Stimulated activated memory B cell treated with anti-CD40 and anti-IgM and Interleukin-4, amounts not matched to agents 10 μg/mL and 1 μg/mL and 100 μg/mL, for 72 hours (primary cell): ENCODE data around the gene KLHL6.
"Not testable (repeated sequence)": the region's sequence is repeated elsewhere in the genome, so short reads cannot be mapped to it uniquely, and the experiment has no call there.

Experiments used
- ATAC-seq: fragments of 150-1000 bp; cut with Tn5 transposase; 2 replicates; pipeline ENCODE4 v1.10.0; 2021
- H3K27ac Mint-ChIP-seq: one replicate; pipeline ENCODE4 v1.8.0; 2022; ENCODE audit warnings: mild to moderate bottlenecking, mixed read lengths
- H3K27me3 Mint-ChIP-seq: one replicate; pipeline ENCODE4 v1.8.0; 2022; ENCODE audit warnings: mixed read lengths
- H3K36me3 Mint-ChIP-seq: one replicate; pipeline ENCODE4 v1.8.0; 2022; ENCODE audit warnings: mixed read lengths
- H3K4me1 Mint-ChIP-seq: one replicate; pipeline ENCODE4 v1.8.0; 2022; ENCODE audit warnings: mixed read lengths
- H3K4me3 Mint-ChIP-seq: one replicate; pipeline ENCODE4 v1.8.0; 2022; ENCODE audit warnings: mild to moderate bottlenecking, moderate library complexity, mixed read lengths
- H3K9me3 Mint-ChIP-seq: one replicate; pipeline ENCODE4 v1.8.0; 2022; ENCODE audit warnings: mixed read lengths

The KLHL6 gene

GRCh38 chr3:183579967-183580900 is 24.7 kb upstream of the KLHL6 start:
- peak; percentile 57 for ATAC-seq

GRCh38 chr3:183578179-183578578 is 22.7 kb upstream of the KLHL6 start:
- ATAC-seq, result no peak
- H3K4me1 Mint-ChIP-seq, result peaks cover 44% of the 10 kb centered on the region
- H3K9me3 Mint-ChIP-seq, result no peaks in the 10 kb centered on the region
- H3K36me3 Mint-ChIP-seq, result no peaks in the 10 kb centered on the region
- H3K27me3 Mint-ChIP-seq, result peaks cover 29% of the 10 kb centered on the region
- H3K27ac Mint-ChIP-seq, result no peak overlapping the region
- no peak overlapping the region for H3K4me3 Mint-ChIP-seq

More at GRCh38 chr3:183579967-183580900, 24.7 kb upstream of the KLHL6 start:
- Mint-ChIP-seq H3K27ac (peak overlapping the region; percentile 64), H3K27me3 (peaks cover 29% of the 10 kb centered on the region), H3K36me3 (no peaks in the 10 kb centered on the region), H3K4me1 (peaks cover 44% of the 10 kb centered on the region), H3K4me3 (peak overlapping the region; percentile 73), H3K9me3 (no peaks in the 10 kb centered on the region)

DNA sequence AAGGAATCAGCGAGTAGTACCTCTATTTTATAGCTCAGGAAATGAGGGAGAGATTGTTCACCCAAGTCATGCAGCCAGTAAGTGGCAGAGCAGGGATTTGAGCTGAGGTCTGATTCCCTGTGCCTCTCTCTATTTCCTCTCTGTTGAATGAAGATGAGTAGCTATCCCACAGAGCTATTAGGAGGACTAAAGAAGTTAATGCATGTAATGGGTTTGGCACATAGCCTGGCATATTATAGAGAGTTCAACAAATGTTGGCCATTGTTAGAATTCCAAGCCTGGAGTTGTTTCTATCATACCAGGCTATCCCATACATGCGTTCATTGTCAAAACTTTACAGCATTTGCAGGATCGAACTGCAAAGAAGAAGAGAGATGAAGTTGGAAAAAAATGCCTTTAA is 21.8 kb upstream of the KLHL6 start:
- peaks cover 29% of the 10 kb centered on the region for H3K27me3 Mint-ChIP-seq

DNA sequence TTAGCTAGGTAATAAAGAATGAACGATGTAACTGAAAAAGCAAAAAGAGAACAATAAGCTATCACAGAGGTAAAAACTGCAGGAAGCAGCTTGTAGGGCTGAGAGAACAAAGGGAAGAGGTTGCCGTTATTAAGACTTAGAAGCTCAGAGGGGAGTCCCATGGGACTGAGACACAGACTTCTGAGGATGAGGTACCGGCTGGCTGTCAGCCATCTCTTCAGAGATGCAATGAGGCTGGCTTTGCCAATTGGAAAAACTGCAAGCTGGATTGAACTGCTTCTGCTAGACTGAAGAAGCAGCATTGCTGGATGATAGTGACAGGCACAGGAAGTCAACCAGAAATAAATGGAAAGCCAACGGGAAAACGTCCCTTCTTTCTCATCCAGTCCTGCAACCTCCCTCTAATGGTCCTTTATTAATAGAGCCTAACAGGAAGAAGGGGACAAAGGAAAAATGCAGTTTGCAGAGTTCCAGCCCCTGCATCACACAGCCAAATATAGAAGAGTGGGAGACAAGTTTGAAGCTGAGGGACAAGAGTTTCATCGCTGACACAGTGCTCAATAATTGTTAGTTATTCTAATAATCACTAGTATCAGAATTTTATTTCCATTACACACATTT is 21.1 kb upstream of the KLHL6 start:
- ATAC-seq, result no peak
- Mint-ChIP-seq H3K27ac (no peak overlapping the region), H3K4me3 (no peak overlapping the region), H3K9me3 (no peaks in the 10 kb centered on the region), H3K27me3 (peaks cover 29% of the 10 kb centered on the region), H3K4me1 (peaks cover 51% of the 10 kb centered on the region), H3K36me3 (no peaks in the 10 kb centered on the region)

More for the DNA sequence above, 21.8 kb upstream of the KLHL6 start:
- no peak overlapping the region for H3K4me3 Mint-ChIP-seq
- peaks cover 51% of the 10 kb centered on the region for H3K4me1 Mint-ChIP-seq
- ATAC-seq, result no peak
- H3K27ac Mint-ChIP-seq, result no peak overlapping the region
- no peaks in the 10 kb centered on the region for H3K36me3 Mint-ChIP-seq
- no peaks in the 10 kb centered on the region for H3K9me3 Mint-ChIP-seq

- Mint-ChIP-seq H3K36me3 (no peaks in the 10 kb centered on the region), H3K9me3 (no peaks in the 10 kb centered on the region), H3K4me1 (peaks cover 27% of the 10 kb centered on the region), H3K27ac (no peak overlapping the region), H3K4me3 (no peak overlapping the region), H3K27me3 (peaks cover 31% of the 10 kb centered on the region)
- ATAC-seq, result no peak
These were observed 17.4 kb upstream of the KLHL6 start for GRCh38 chr3:183572935-183573334.

GRCh38 chr3:183570191-183570590 is 14.7 kb upstream of the KLHL6 start:
- H3K4me3 Mint-ChIP-seq, H3K9me3 Mint-ChIP-seq, H3K36me3 Mint-ChIP-seq, ATAC-seq, H3K27ac Mint-ChIP-seq: not testable (repeated sequence)
- peaks cover 14% of the 10 kb centered on the region for H3K4me1 Mint-ChIP-seq
- H3K27me3 Mint-ChIP-seq, result peaks cover 12% of the 10 kb centered on the region

- Mint-ChIP-seq H3K4me3 (no peak overlapping the region), H3K27me3 (peaks cover 12% of the 10 kb centered on the region), H3K4me1 (peaks cover 18% of the 10 kb centered on the region), H3K36me3 (no peaks in the 10 kb centered on the region), H3K27ac (no peak overlapping the region), H3K9me3 (no peaks in the 10 kb centered on the region)
- no peak for ATAC-seq
These were observed 11.4 kb upstream of the KLHL6 start for GRCh38 chr3:183566880-183567279.

DNA sequence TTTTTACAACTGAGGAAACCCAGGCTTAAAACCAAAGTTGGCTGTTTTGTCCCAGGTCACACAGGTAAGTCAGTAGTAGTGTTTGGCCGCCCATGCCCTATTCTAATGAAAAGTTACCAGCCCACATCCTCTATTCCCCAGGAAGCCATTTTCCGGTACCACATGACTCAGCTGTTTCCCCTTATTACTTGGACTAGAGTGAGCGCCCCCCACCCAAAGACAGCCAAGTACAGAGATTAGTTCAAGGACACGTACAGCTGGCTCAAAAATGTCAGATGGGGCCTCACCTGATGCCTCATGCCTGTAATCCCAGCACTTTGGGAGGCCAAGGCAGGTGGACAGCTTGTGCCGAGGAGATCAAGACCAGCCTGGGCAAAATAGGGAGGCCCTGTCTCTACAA is 8.5 kb upstream of the KLHL6 start:
- ATAC-seq, result no peak
- no peaks in the 10 kb centered on the region for H3K27me3 Mint-ChIP-seq
- H3K27ac Mint-ChIP-seq, result peak overlapping the region; percentile 55

DNA sequence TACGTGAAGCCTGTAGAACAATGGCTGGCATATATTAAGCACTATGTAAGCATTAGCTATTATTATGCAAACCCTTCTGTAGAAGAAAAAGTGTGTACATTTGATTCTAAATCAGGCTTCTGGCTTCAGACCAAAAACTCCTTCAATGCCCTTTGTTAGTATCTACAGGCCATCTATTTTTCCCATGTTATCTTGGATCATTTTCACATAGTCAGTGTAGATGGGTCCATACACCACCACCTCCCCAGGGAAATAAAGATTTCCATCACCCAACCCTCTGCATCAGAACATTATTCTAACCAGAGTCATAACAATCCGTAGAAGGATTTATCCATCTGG is 8.0 kb upstream of the KLHL6 start:
- Mint-ChIP-seq H3K4me3 (no peak overlapping the region), H3K27ac (no peak overlapping the region)

More for the DNA sequence above, 8.5 kb upstream of the KLHL6 start:
- peaks cover 11% of the 10 kb centered on the region for H3K4me1 Mint-ChIP-seq
- no peaks in the 10 kb centered on the region for H3K36me3 Mint-ChIP-seq
- no peaks in the 10 kb centered on the region for H3K9me3 Mint-ChIP-seq
- H3K4me3 Mint-ChIP-seq, result no peak overlapping the region

DNA sequence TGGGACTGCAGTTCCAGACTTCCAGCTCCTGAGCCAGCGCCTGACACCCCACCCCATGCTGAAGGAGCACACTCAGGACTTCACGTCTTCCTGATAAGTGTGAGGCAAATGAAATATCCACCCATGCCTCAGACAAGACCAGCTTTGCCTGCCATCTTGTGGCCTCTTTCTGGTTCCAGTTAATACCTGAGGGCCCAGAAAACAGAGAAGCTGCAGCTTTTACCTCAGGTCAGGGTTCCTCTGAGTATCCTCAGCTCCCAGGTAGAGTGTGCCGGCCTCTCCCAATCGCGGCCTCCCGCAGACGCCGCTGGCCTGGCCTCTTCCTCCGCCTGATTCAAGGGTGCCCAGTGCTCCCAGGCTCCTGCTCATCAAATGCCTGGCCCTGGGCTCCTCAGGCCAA is 5.1 kb upstream of the KLHL6 start:
- H3K9me3 Mint-ChIP-seq, result no peaks in the 10 kb centered on the region

More for the DNA sequence above, 8.0 kb upstream of the KLHL6 start:
- no peak for ATAC-seq
- Mint-ChIP-seq H3K9me3 (no peaks in the 10 kb centered on the region), H3K36me3 (no peaks in the 10 kb centered on the region), H3K4me1 (peaks cover 11% of the 10 kb centered on the region), H3K27me3 (no peaks in the 10 kb centered on the region)

DNA sequence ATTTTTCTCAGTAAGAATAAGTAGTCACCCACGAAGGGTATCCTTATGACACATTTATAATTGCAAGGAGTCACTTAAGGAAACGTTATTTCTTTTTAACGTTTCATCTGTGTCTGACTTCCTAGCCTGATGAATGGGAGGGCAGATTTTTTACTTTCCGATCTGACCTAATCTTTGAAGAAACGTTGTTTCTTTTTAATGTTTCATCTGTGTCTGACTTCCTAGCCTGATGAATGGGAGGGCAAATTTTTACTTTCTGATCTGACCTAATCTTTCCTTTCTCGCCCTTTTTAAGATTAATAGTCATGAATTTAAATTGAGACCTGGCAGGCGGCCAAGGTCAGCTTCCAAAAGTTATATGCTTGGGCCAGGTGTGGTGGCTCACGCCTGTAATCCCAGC is 3.0 kb upstream of the KLHL6 start:
- Mint-ChIP-seq H3K4me3 (no peak overlapping the region), H3K9me3 (no peaks in the 10 kb centered on the region), H3K27me3 (no peaks in the 10 kb centered on the region), H3K4me1 (peaks cover 31% of the 10 kb centered on the region), H3K27ac (peak overlapping the region; percentile 40), H3K36me3 (peaks cover 5% of the 10 kb centered on the region)
- no peak for ATAC-seq

More for the DNA sequence above, 5.1 kb upstream of the KLHL6 start:
- Mint-ChIP-seq H3K4me1 (peaks cover 25% of the 10 kb centered on the region), H3K27me3 (no peaks in the 10 kb centered on the region), H3K27ac (peak overlapping the region; percentile 19), H3K4me3 (no peak overlapping the region), H3K36me3 (peaks cover under 1% of the 10 kb centered on the region)
- ATAC-seq, result no peak

DNA sequence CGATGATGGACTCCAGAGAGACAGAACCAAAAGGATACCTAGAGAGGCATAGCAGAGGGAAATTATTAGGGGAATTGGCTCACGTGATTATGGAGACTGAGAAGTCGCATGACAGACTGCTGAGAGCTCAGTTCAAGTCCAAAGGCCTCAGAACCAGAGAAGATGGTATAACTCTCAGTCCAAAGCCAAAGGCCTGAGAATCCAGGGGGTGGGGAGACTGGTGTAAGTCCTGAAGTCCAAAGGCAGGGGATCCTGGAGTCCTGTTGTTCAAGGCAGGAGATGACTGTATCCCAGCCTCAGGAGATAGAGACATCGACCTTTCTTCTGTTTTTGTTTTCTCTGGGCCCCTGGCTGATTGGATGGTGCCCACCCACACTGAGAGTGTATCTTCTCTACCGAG is 1.2 kb upstream of the KLHL6 start:
- Mint-ChIP-seq H3K4me3 (no peak overlapping the region), H3K4me1 (peaks cover 43% of the 10 kb centered on the region), H3K27ac (peak overlapping the region; percentile 98), H3K36me3 (peaks cover 5% of the 10 kb centered on the region), H3K9me3 (no peaks in the 10 kb centered on the region), H3K27me3 (no peaks in the 10 kb centered on the region)
- ATAC-seq, result no peak

DNA sequence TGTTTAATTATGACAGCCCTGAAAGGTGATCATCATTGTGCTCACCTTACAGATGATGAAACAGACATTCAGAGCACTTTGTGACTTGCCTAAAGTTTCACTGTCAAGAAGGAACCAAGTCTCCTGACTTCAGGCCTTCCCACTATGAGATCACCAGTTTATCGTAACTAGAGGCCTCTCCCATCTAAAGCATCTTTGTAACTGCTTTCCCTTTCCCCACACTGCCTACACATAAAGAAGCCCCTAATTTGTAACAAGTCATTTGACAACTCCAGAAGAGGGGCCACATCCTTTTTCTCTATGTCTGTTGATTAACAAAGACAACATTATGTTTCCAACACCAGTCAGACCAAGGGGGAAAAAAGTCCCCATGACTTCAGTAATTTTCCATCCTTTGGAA is 1.1 kb downstream of the KLHL6 start:
- Mint-ChIP-seq H3K27me3 (no peaks in the 10 kb centered on the region), H3K4me3 (peak overlapping the region; percentile 94), H3K36me3 (peaks cover 21% of the 10 kb centered on the region), H3K27ac (peak overlapping the region; percentile 98), H3K9me3 (no peaks in the 10 kb centered on the region), H3K4me1 (peaks cover 66% of the 10 kb centered on the region)
- peak; percentile 77 for ATAC-seq

DNA sequence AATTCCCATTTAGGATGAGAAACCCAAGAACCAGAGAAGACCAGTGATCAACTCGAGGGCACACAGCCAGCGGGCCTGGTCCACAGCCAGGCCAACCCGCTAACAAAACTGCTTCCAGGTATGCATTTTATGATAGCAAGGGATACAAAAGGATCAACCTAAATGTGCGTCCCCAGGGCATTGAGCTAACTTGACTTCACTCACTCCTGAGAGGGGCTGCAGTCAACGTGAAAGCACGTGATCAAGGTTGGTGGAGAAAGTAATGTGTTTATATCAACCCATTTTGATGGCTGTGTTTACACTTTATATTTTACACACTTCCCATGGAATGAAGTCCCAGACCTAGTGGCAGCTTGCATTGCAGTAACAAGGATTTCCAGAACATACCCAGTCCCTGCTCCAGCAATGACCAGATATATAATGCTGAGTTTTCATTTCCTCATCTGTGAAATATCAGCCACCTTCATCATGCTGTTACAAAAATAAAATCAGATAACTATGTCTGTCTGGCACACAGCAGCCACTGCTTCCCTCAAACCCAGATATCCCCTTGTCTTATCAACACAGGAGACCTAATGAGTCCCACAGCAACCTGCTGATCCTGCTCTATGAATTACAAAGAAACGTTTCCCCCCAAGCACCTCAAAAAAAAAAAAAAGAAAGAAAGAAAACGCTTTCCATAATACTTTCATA is 2.0 kb downstream of the KLHL6 start:
- Mint-ChIP-seq H3K4me3 (peak overlapping the region; percentile 94), H3K4me1 (peaks cover 71% of the 10 kb centered on the region), H3K9me3 (no peaks in the 10 kb centered on the region), H3K36me3 (peaks cover 24% of the 10 kb centered on the region), H3K27me3 (no peaks in the 10 kb centered on the region), H3K27ac (peak overlapping the region; percentile 98)
- no peak for ATAC-seq

- Mint-ChIP-seq H3K36me3 (peaks cover 27% of the 10 kb centered on the region), H3K27me3 (no peaks in the 10 kb centered on the region), H3K27ac (peak overlapping the region; percentile 98), H3K4me3 (peak overlapping the region; percentile 94), H3K9me3 (no peaks in the 10 kb centered on the region), H3K4me1 (peaks cover 80% of the 10 kb centered on the region)
- ATAC-seq, result no peak
These were observed 3.6 kb downstream of the KLHL6 start for GRCh38 chr3:183551930-183552329.
